Large intestine (tissue), 3 donors: Measurements from ENCODE around the gene UGT1A7. TPM values are rescaled to one million over a fixed set of nuclear protein-coding genes. Genes with fewer than 3 reads are reported as not detected.
A peak's percentile ranks its signal among the peaks of the same experiment; 100 is the strongest.

Source experiments
- DNase-seq, 2 donors: peaks; one replicate each; pipeline versions ENCODE4 v3.0.0 to v3.0.0-alpha.2; 2013
- H3K27ac ChIP-seq: one replicate; pipeline ENCODE4 v1.5.1; 2013; ENCODE audit warnings: low read length
- H3K27me3 ChIP-seq: 2 replicates; pipeline ENCODE4 v1.6.1; 2013; ENCODE audit warnings: low read length; ENCODE audit not compliant: control insufficient read depth, insufficient read depth
- H3K36me3 ChIP-seq: 2 replicates; pipeline ENCODE4 v1.6.1; 2013; ENCODE audit warnings: low read length; ENCODE audit not compliant: control insufficient read depth, insufficient read depth
- H3K4me1 ChIP-seq: one replicate; pipeline ENCODE4 v1.6.1; 2013; ENCODE audit warnings: low read length; ENCODE audit not compliant: control insufficient read depth, insufficient read depth
- H3K4me3 ChIP-seq: one replicate; pipeline ENCODE4 v1.5.1; 2013; ENCODE audit warnings: low read length
- H3K9me3 ChIP-seq: one replicate; pipeline ENCODE4 v1.6.1; 2013; ENCODE audit warnings: mild to moderate bottlenecking, low read depth, low read length, moderate library complexity; ENCODE audit not compliant: control insufficient read depth
- whole genome bisulfite sequencing: methylation state at CpG from one replicate; pipeline ENCODE4 v1.1.5; 2013; ENCODE audit warnings: low lambda C conversion rate; ENCODE audit not compliant: insufficient coverage; 5-methylcytosine and 5-hydroxymethylcytosine counted together
- polyA plus RNA-seq: library from polyadenylated mRNA; unstranded; fragments of 120-200 nt; gene quantifications from one replicate; pipeline ENCODE4 v1.2.1, GENCODE V29; 2013

Gene UGT1A7
- polyA plus RNA-seq, 1 donor = not detected

GRCh38 chr2:233817995-233818638, 136.4 kb downstream of the UGT1A7 start:
- no peaks in the 10 kb centered on the region for H3K27me3 ChIP-seq
- peak overlapping the region; percentile 58 for H3K27ac ChIP-seq
- no peaks in the 10 kb centered on the region for H3K36me3 ChIP-seq
- DNase-seq = peak in 1 of 2 donors; percentile 52
- WGBS = no CpG with 5 or more reads among the region's 11 CpGs
- no peak overlapping the region for H3K4me3 ChIP-seq
- peaks cover 29% of the 10 kb centered on the region for H3K4me1 ChIP-seq
- no peaks in the 10 kb centered on the region for H3K9me3 ChIP-seq

GRCh38 chr2:233818639-233819621, 137.2 kb downstream of the UGT1A7 start:
- H3K36me3 ChIP-seq = no peaks in the 10 kb centered on the region
- no peak overlapping the region for H3K27ac ChIP-seq
- peaks cover 30% of the 10 kb centered on the region for H3K4me1 ChIP-seq
- no peak overlapping the region for H3K4me3 ChIP-seq
- DNase-seq = no peak
- WGBS = no CpG with 5 or more reads among the region's 17 CpGs
- no peaks in the 10 kb centered on the region for H3K27me3 ChIP-seq
- H3K9me3 ChIP-seq = no peaks in the 10 kb centered on the region

- no peak overlapping the region for H3K27ac ChIP-seq
- H3K4me1 ChIP-seq = peaks cover 30% of the 10 kb centered on the region
- H3K36me3 ChIP-seq = no peaks in the 10 kb centered on the region
- no CpG with 5 or more reads among the region's 18 CpGs for WGBS
- H3K4me3 ChIP-seq = no peak overlapping the region
- DNase-seq = no peak
- no peaks in the 10 kb centered on the region for H3K27me3 ChIP-seq
- no peaks in the 10 kb centered on the region for H3K9me3 ChIP-seq
These were observed 138.4 kb downstream of the UGT1A7 start for GRCh38 chr2:233819884-233820773.

- Histone ChIP-seq H3K4me3 (no peak overlapping the region), H3K4me1 (peaks cover 30% of the 10 kb centered on the region), H3K27ac (no peak overlapping the region), H3K9me3 (no peaks in the 10 kb centered on the region), H3K36me3 (no peaks in the 10 kb centered on the region), H3K27me3 (no peaks in the 10 kb centered on the region)
- 80% methylated on average over 1 of the region's 6 CpGs for WGBS
- no peak for DNase-seq
These were observed 139.0 kb downstream of the UGT1A7 start for GRCh38 chr2:233820774-233821105.

GRCh38 chr2:233821196-233821595, 139.5 kb downstream of the UGT1A7 start:
- DNase-seq = no peak
- no peaks in the 10 kb centered on the region for H3K36me3 ChIP-seq
- H3K9me3 ChIP-seq = no peaks in the 10 kb centered on the region
- H3K4me1 ChIP-seq = peaks cover 30% of the 10 kb centered on the region
- no CpG with 5 or more reads among the region's 3 CpGs for WGBS
- H3K4me3 ChIP-seq = no peak overlapping the region
- no peak overlapping the region for H3K27ac ChIP-seq
- no peaks in the 10 kb centered on the region for H3K27me3 ChIP-seq

- no CpG with 5 or more reads among the region's 8 CpGs for WGBS
- H3K9me3 ChIP-seq = no peaks in the 10 kb centered on the region
- no peak overlapping the region for H3K27ac ChIP-seq
- peaks cover 25% of the 10 kb centered on the region for H3K4me1 ChIP-seq
- DNase-seq = no peak
- no peaks in the 10 kb centered on the region for H3K36me3 ChIP-seq
- H3K4me3 ChIP-seq = no peak overlapping the region
- no peaks in the 10 kb centered on the region for H3K27me3 ChIP-seq
These were observed 140.0 kb downstream of the UGT1A7 start for GRCh38 chr2:233821709-233822100.

- no peaks in the 10 kb centered on the region for H3K36me3 ChIP-seq
- no peak for DNase-seq
- no peaks in the 10 kb centered on the region for H3K27me3 ChIP-seq
- peaks cover 21% of the 10 kb centered on the region for H3K4me1 ChIP-seq
- no peak overlapping the region for H3K4me3 ChIP-seq
- no peak overlapping the region for H3K27ac ChIP-seq
- WGBS = no CpG with 5 or more reads among the region's 21 CpGs
- H3K9me3 ChIP-seq = no peaks in the 10 kb centered on the region
These were observed 140.5 kb downstream of the UGT1A7 start for GRCh38 chr2:233822101-233822771.

Other genes starting within 250 kb of the UGT1A7 start
- 33.6 TPM for gene USP40, start 115.1 kb upstream of the UGT1A7 start, polyA plus RNA-seq
- gene UGT1A8, start 64.3 kb upstream of the UGT1A7 start, polyA plus RNA-seq = not detected
- 0.06 TPM for gene UGT1A10, start 45.5 kb upstream of the UGT1A7 start, polyA plus RNA-seq
- gene UGT1A9, start 10.0 kb upstream of the UGT1A7 start, polyA plus RNA-seq = not detected
- gene UGT1A6, start 11.0 kb downstream of the UGT1A7 start, polyA plus RNA-seq = 0.06 TPM
- gene UGT1A5, start 31.0 kb downstream of the UGT1A7 start, polyA plus RNA-seq = 0.15 TPM
- gene UGT1A4, start 36.8 kb downstream of the UGT1A7 start, polyA plus RNA-seq = 0.04 TPM
- gene UGT1A3, start 47.1 kb downstream of the UGT1A7 start, polyA plus RNA-seq = 0.16 TPM
- 1.6 TPM for gene UGT1A1, start 78.4 kb downstream of the UGT1A7 start, polyA plus RNA-seq
- 0.16 TPM for gene MROH2A, start 96.4 kb downstream of the UGT1A7 start, polyA plus RNA-seq
- 10.6 TPM for gene HJURP, start 172.6 kb downstream of the UGT1A7 start, polyA plus RNA-seq
- 0.15 TPM for gene TRPM8, start 235.5 kb downstream of the UGT1A7 start, polyA plus RNA-seq